Heart right ventricle (tissue), 16 donors: ENCODE data around the gene ECE1. TPM values are rescaled to one million over a fixed set of nuclear protein-coding genes. Genes with fewer than 3 reads are reported as not detected.
"Not testable (repeated sequence)": the region's sequence is repeated elsewhere in the genome, so short reads cannot be mapped to it uniquely, and the experiment has no call there.

Experiments used
- ATAC-seq, 8 donors: fragments of 200-7000 bp; cut with Tn5 transposase; one replicate each; pipeline ENCODE4 v1.9.1; 2020; ENCODE audit warnings: mild to moderate bottlenecking in 8 of 8, moderate library complexity in 8 of 8, moderate number of reproducible peaks in 1 of 8
- DNase-seq, 2 donors: peaks; one replicate each; pipeline ENCODE4 v3.0.0-alpha.2; 2020
- H3K27ac ChIP-seq, 10 donors: fragments of 200-600 bp; sonication (generic) in 2 of 10; one replicate each; pipeline versions ENCODE4 v1.5.0 to v1.8.0; 2020 to 2022; ENCODE audit warnings: mild to moderate bottlenecking in 3 of 10
- H3K27me3 ChIP-seq, 7 donors: fragments of 200-600 bp; one replicate each; pipeline ENCODE4 v1.8.0; 2021 to 2022; ENCODE audit warnings: mild to moderate bottlenecking in 2 of 7
- H3K36me3 ChIP-seq, 9 donors: fragments of 200-600 bp; sonication (generic) in 1 of 9; one replicate each; pipeline versions ENCODE4 v1.5.0 to v1.8.0; 2020 to 2022; ENCODE audit warnings: mild to moderate bottlenecking in 2 of 9
- H3K4me1 ChIP-seq, 9 donors: fragments of 200-600 bp; sonication (generic) in 1 of 9; one replicate each; pipeline versions ENCODE4 v1.5.0 to v1.8.0; 2020 to 2022; ENCODE audit warnings: mild to moderate bottlenecking in 4 of 9
- H3K4me3 ChIP-seq, 10 donors: fragments of 200-600 bp; sonication (generic) in 2 of 10; one replicate each; pipeline versions ENCODE4 v1.5.0 to v1.8.0; 2020 to 2022; ENCODE audit warnings: mild to moderate bottlenecking in 7 of 10, moderate library complexity in 2 of 10
- H3K9me3 ChIP-seq, 11 donors: fragments of 200-600 bp in 10 of 11; sonication (generic) in 2 of 11; one replicate each; pipeline versions ENCODE4 v1.5.0 to v1.8.0; 2013 to 2022; ENCODE audit warnings: mild to moderate bottlenecking in 2 of 11, control low read depth in 1 of 11, moderate library complexity in 1 of 11
- WGBS, 2 donors: extraction: QIAGEN DNeasy Blood & Tissue Kit; methylation state at CpG; one replicate each; pipeline ENCODE4 v1.1.7; 2013; ENCODE audit warnings: inconsistent platforms in 1 of 2; 5-methylcytosine and 5-hydroxymethylcytosine counted together
- intact Hi-C, 10 donors: fragments of 100-400 bp; cut with DNase I; formaldehyde crosslinking; loops; one replicate each; pipeline versions ENCODE4 v1.11.1 to v1.14.2; 2022
- polyA plus RNA-seq, 2 donors: library from polyadenylated mRNA; stranded (reverse); fragments of 200-250 nt; gene quantifications; one replicate each; pipeline ENCODE4 v1.2.3, GENCODE V29; 2013
- total RNA-seq, 10 donors: library from RNA; stranded (reverse); fragmentation: NEBNext Ultra II Directional in 3 of 10; extraction: Animal tissue kit (Norgen Biotek cat#: 25700) in 3 of 10; gene quantifications; one replicate each; pipeline versions ENCODE4 v1.2.1 to v1.2.4, GENCODE V29; 2021 to 2023
- TF ChIP-seq, protein P1 (sequence below), 9 donors: fragments of 200-600 bp; sonication (generic) in 2 of 9; IDR thresholded peaks; one replicate each; pipeline versions ENCODE4 v1.5.0 to v1.8.0; 2021 to 2022; ENCODE audit warnings: antibody characterized with exemption in 9 of 9, mild to moderate bottlenecking in 5 of 9, moderate library complexity in 1 of 9
- donor health status: Arrhythmogenic right ventricular cardiomyopathy.
- donor health status: ischemic (EF 13 %, LVEDD 7.1; RV severe dilation, severe dysfunction).
- donor health status: healthy with polysubstance abuse.
- donor health status: DM: no; HTN: yes; CAD: no.
- donor health status: DM: no; HTN: no; CAD: no.
- donor health status: ischemic (EF 25% LVEDD 6.9; RV normal size, moderate dysfunction).
- donor health status: ischemic (EF 25% LVEDD 5.7; RV mildly dilated, moderate dysfunction).
- donor health status: healthy.
- donor health status: DM: yes; HTN: yes; CAD: no.
- donor health status: Ischemic cardiomyopathy.
- donor health status: ischemic (EF 35%, LVEDD 5.7; RV mildly dilated, moderate dysfunction).
- donor health status: nonischemic (EF 11% LVEDD 7.7; RV severe dilation, severe dysfunction).
- donor health status: DM: yes; HTN: yes; CAD: no.
- donor health status: PGD.
- donor health status: ischemic (EF 29% LVEDD 5.4; RV normal size, mild dysfunction).
- donor health status: nonischemic (EF 23%, LVEDD 6.1; RV moderate dilation, normal function).

Gene ECE1
- total and polyA plus RNA-seq, 12 donors = 30.6 to 81.8 (median 51.8) TPM

DNA sequence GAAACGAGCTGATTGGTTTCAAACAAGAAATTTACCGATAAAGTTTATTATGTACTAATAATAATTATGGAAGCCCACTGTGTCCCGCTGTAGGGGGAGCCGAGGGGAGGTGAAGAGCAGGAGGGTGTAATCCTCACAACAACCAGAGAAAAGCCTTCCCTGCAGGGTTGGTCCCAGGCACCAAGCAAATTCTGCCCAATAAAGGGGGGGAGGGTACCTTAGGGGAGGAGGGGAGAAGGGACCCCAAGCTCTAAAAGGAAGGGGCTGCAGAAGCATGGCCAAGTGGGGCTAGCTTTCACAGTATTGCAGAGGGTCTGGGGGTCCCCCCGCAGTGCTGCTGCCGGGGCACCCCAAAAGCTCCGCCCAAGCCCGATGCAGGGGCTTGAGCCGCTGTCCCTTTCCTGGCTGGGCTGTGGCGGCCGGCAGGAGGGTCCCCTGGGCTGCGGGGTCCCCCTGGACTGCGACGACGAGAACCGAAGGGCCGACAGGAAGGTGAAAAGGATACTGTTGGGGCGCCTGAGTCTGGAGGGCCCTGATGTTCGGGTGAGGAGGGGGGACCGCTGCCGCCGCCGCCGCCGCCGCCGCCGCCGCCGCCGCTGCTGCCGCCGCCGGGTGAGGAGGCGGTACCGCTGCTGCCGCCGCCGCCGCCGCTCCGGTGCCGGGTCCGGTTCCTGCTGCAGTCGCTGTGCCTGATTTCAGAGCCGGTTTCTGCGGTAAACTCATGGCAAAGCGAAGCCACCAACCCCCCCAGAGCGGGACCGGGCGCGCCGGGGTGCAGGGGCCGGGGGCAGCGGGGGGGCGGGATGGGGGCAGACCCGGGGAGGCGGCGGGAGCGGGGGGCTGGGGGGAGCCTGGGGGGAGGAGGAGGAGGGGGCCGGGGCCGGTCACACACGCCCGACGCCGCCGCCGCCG is 114.3 kb downstream of the ECE1 start:
- H3K27ac ChIP-seq = peak overlapping the region; percentile 68 to 98 (median 96)
- 0 to 1% methylated on average over 21 to 47 of the region's 69 CpGs for WGBS, 2 donors
- DNase-seq (peak; percentile 23 to 45), ATAC-seq (peak in 1 of 8 donors; percentile 5)
- peaks cover 0 to 7% (median 0%) of the 10 kb centered on the region in 9 donors for H3K36me3 ChIP-seq
- no peaks in the 10 kb centered on the region for H3K9me3 ChIP-seq
- intact Hi-C loops = loop anchor here in 2 of 10 donors (5.0 to 10.0 kb wide), 2 partner anchors 91 to 189 kb away; no protein-coding TSS in a partner anchor
- TF ChIP-seq, protein P1, sequence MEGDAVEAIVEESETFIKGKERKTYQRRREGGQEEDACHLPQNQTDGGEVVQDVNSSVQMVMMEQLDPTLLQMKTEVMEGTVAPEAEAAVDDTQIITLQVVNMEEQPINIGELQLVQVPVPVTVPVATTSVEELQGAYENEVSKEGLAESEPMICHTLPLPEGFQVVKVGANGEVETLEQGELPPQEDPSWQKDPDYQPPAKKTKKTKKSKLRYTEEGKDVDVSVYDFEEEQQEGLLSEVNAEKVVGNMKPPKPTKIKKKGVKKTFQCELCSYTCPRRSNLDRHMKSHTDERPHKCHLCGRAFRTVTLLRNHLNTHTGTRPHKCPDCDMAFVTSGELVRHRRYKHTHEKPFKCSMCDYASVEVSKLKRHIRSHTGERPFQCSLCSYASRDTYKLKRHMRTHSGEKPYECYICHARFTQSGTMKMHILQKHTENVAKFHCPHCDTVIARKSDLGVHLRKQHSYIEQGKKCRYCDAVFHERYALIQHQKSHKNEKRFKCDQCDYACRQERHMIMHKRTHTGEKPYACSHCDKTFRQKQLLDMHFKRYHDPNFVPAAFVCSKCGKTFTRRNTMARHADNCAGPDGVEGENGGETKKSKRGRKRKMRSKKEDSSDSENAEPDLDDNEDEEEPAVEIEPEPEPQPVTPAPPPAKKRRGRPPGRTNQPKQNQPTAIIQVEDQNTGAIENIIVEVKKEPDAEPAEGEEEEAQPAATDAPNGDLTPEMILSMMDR (IDR thresholded peaks at IDR 0.05) = no peak
- peaks cover 3 to 42% (median 27%) of the 10 kb centered on the region in 9 donors for H3K4me1 ChIP-seq
- peak overlapping the region; percentile 75 to 98 (median 92) for H3K4me3 ChIP-seq
- H3K27me3 ChIP-seq = no peaks in the 10 kb centered on the region

DNA sequence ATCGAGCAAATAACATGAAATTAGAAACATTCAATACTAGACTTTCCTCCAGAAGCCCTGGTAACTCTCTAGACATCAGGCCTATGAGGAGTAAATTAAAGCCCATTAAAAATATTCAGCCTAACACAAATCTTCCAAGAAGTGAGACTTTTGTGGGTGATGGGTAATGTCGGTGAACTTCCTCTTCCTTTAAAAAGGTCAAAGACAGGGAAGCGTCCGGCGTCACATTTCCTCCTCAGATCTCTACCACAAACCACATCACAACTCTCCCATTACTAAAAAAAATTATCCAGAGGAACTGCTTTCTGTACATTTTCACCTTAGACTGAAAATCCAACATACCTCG is 115.0 kb downstream of the ECE1 start:
- peaks cover 3 to 45% (median 31%) of the 10 kb centered on the region in 9 donors for H3K4me1 ChIP-seq
- intact Hi-C loops = loop anchor here in 2 of 10 donors (5.0 to 10.0 kb wide), 2 partner anchors 90 to 188 kb away; no protein-coding TSS in a partner anchor
- peak in 1 of 2 donors; percentile 63 for DNase-seq
- peak overlapping the region; percentile 75 to 98 (median 92) for H3K4me3 ChIP-seq
- H3K36me3 ChIP-seq = peaks cover 0 to 13% (median 0%) of the 10 kb centered on the region in 9 donors
- WGBS, 2 donors = 2 to 3% methylated on average over 6 of the region's 6 CpGs
- TF ChIP-seq, protein P1 (IDR thresholded peaks at IDR 0.05) = no peak
- ATAC-seq = peak in 2 of 8 donors; percentile 14 to 41
- H3K27me3 ChIP-seq = no peaks in the 10 kb centered on the region
- peak overlapping the region; percentile 68 to 98 (median 96) for H3K27ac ChIP-seq
- no peaks in the 10 kb centered on the region for H3K9me3 ChIP-seq

DNA sequence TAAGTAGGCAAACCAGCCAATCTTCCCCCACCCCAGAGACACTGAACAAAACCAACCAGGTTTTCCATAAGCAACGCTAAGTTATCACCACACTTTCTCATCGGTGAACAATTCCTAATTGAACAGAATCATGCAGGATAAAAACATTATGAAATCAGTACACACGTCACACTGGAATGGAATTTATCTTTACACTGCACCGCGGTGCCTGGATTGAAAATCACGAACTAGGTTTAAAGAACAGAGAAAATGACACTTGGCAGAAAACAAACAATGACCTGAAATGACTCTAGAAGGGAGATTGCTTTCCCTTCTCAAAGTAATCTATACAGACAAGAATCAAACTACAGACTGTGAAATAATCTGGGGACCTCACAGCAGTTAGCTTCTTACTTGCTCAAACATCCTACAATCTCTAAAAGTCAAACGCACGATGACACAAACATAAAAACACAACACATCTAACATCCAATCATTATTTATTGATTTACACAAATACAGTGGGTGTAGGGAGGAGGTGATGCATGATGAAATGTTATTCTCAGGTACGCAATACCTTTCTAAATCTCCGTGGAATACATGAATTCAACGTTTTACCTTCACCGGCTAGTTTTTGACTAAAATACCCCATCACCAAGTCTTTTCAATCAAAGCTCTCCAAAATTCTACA is 115.5 kb downstream of the ECE1 start:
- H3K4me1 ChIP-seq = peaks cover 3 to 45% (median 31%) of the 10 kb centered on the region in 9 donors
- no peaks in the 10 kb centered on the region for H3K9me3 ChIP-seq
- peak overlapping the region; percentile 75 to 98 (median 92) for H3K4me3 ChIP-seq
- H3K27me3 ChIP-seq = no peaks in the 10 kb centered on the region
- peak overlapping the region in 9 of 10 donors; percentile 86 to 98 (median 96) for H3K27ac ChIP-seq
- ATAC-seq (no peak), DNase-seq (no peak)
- intact Hi-C loops = loop anchor here in 2 of 10 donors (5.0 to 10.0 kb wide), 2 partner anchors 90 to 187 kb away; no protein-coding TSS in a partner anchor
- WGBS, 2 donors = 11 to 15% methylated on average over 12 of the region's 12 CpGs
- H3K36me3 ChIP-seq = peaks cover 0 to 18% (median 0%) of the 10 kb centered on the region in 9 donors
- TF ChIP-seq, protein P1 (IDR thresholded peaks at IDR 0.05) = no peak

DNA sequence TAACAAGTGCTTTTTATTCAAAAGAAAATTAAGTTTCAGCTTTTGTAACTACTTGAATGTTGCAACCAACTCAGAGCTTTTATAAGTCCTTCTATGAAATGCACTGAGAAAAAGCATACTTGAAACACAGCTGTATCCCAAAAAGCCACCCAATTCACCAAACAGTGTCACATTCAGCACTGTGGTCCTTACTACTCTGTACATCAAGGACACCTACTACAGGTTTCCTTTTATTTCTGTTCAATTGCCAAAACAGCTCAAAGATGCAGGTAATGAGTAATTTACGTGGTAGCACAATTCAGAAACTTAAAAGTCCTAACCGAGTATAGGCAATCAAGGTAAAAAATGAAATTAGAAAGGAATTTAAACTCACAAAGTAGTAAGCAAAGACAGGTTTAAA is 116.0 kb downstream of the ECE1 start:
- intact Hi-C loops = loop anchor here in 1 of 10 donors (10.0 kb wide), 1 partner anchor 89 kb away; no protein-coding TSS in a partner anchor
- H3K4me1 ChIP-seq = peaks cover 3 to 45% (median 31%) of the 10 kb centered on the region in 9 donors

DNA sequence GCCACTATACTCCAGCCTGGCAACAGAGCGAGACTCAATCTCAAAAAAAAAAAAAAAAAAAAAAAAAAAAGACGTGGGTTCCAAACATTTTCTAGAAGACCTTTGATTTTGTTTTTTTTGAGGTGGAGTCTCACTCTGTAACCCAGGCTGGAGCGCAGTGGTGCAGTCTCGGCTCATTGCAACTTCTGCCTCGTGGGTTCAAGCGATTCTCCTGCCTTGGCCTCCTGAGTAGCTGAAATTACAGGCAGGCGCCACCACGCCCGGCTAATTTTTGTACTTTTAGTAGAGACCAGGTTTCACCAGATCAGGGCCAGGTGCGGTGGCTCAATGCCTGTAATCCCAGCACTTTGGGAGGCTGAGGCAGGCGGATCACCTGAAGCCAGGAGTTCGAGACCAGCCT is 117.2 kb downstream of the ECE1 start:
- H3K27ac ChIP-seq = peak overlapping the region in 1 of 10 donors; percentile 96
- not testable (repeated sequence) for DNase-seq, H3K4me3 ChIP-seq, ATAC-seq, H3K9me3 ChIP-seq, H3K27me3 ChIP-seq
- intact Hi-C loops = loop anchor here in 1 of 10 donors (10.0 kb wide), 1 partner anchor 88 kb away; no protein-coding TSS in a partner anchor
- 92 to 96% methylated on average over 12 of the region's 12 CpGs for WGBS, 2 donors
- H3K36me3 ChIP-seq = peaks cover 0 to 35% (median 0%) of the 10 kb centered on the region in 9 donors
- H3K4me1 ChIP-seq = peaks cover 3 to 45% (median 31%) of the 10 kb centered on the region in 9 donors

More for the DNA sequence above, 116.0 kb downstream of the ECE1 start:
- H3K4me3 ChIP-seq = peak overlapping the region in 9 of 10 donors; percentile 75 to 98 (median 92)
- H3K27ac ChIP-seq = peak overlapping the region in 8 of 10 donors; percentile 86 to 98 (median 96)
- no peaks in the 10 kb centered on the region for H3K27me3 ChIP-seq
- TF ChIP-seq, protein P1 (IDR thresholded peaks at IDR 0.05) = no peak
- peaks cover 0 to 24% (median 0%) of the 10 kb centered on the region in 9 donors for H3K36me3 ChIP-seq
- WGBS, 2 donors = 66 to 67% methylated on average over 2 of the region's 2 CpGs
- DNase-seq (no peak), ATAC-seq (no peak)
- no peaks in the 10 kb centered on the region for H3K9me3 ChIP-seq

DNA sequence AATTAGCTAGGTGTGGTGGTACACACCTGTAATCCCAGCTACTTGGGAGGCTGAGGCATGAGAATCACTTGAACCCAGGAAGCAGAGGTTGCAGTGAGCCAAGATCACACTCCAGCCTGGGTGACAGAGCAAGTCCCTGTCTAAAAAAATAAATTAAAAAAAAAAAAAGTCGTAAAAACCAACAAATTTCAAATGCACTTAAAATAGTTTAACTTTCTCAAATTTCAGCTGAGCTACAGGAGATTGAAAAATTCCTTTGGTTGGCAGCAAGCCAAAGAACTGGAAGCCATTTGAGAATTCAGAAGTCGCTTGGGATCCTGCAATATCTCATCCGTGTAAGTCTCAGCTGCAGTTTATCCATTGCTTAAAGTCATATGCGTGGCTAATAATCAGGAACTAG is 119.4 kb downstream of the ECE1 start:
- Histone ChIP-seq H3K4me1 (peaks cover 3 to 41% (median 31%) of the 10 kb centered on the region in 9 donors), H3K27ac (peak overlapping the region in 6 of 10 donors; percentile 36 to 67 (median 50)), H3K36me3 (peaks cover 0 to 54% (median 0%) of the 10 kb centered on the region in 9 donors)
- DNase-seq (peak in 1 of 2 donors; percentile 56), ATAC-seq (peak in 2 of 8 donors; percentile 14 to 20)
- H3K27me3 ChIP-seq, H3K9me3 ChIP-seq, H3K4me3 ChIP-seq: not testable (repeated sequence)
- WGBS, 2 donors = 24 to 31% methylated on average over 4 of the region's 4 CpGs
- intact Hi-C loops = loop anchor here in 2 of 10 donors (1.0 to 10.0 kb wide), 2 partner anchors 21 to 86 kb away; no protein-coding TSS in a partner anchor
